Uterus (tissue), 4 donors: ENCODE data around the gene CDH13. TPM values are rescaled to one million over a fixed set of nuclear protein-coding genes. Genes with fewer than 3 reads are reported as not detected.

ENCODE experiments used
- DNase-seq, 2 donors: peaks; one replicate each; pipeline ENCODE4 v3.0.0-alpha.2; 2019 to 2020
- H3K27ac ChIP-seq, 2 donors: fragments of 200-600 bp; sonication (generic); 1 replicate in 1 of 2; 2 replicates in 1 of 2; pipeline ENCODE4 v1.5.1; 2016 to 2018
- H3K27me3 ChIP-seq, 2 donors: fragments of 200-600 bp; sonication (generic); one replicate each; pipeline ENCODE4 v1.5.1; 2018 to 2019; ENCODE audit warnings: control low read depth in 1 of 2
- H3K36me3 ChIP-seq, 2 donors: fragments of 200-600 bp; sonication (generic); one replicate each; pipeline ENCODE4 v1.5.1; 2019; ENCODE audit warnings: control low read depth in 1 of 2
- H3K4me1 ChIP-seq, 2 donors: fragments of 200-600 bp; sonication (generic); one replicate each; pipeline ENCODE4 v1.5.1; 2018 to 2019; ENCODE audit warnings: control low read depth in 1 of 2
- H3K4me3 ChIP-seq, 2 donors: fragments of 200-600 bp; sonication (generic); 1 replicate in 1 of 2; 2 replicates in 1 of 2; pipeline ENCODE4 v1.5.1; 2018 to 2019; ENCODE audit warnings: mild to moderate bottlenecking in 1 of 2
- H3K9me3 ChIP-seq, 2 donors: fragments of 200-600 bp; sonication (generic); one replicate each; pipeline ENCODE4 v1.5.1; 2019; ENCODE audit warnings: control low read depth in 1 of 2
- CTCF ChIP-seq, 4 experiments: fragments of 200-600 bp in 2 of 4; fragments of 450-650 bp in 2 of 4; sonication (generic) in 2 of 4; IDR thresholded peaks; one replicate each; pipeline ENCODE4 v1.5.1; 2016 to 2019; ENCODE audit warnings: antibody characterized with exemption in 4 of 4, mild to moderate bottlenecking in 2 of 4, moderate library complexity in 1 of 4
- POLR2A ChIP-seq, 2 donors: fragments of 450-650 bp; IDR thresholded peaks; one replicate each; pipeline ENCODE4 v1.6.1; 2016; ENCODE audit warnings: antibody characterized with exemption in 2 of 2, mild to moderate bottlenecking in 1 of 2, moderate library complexity in 1 of 2
- intact Hi-C: fragments of 100-400 bp; cut with DNase I; formaldehyde crosslinking; loops from one replicate; pipeline ENCODE4 v1.15.1; 2023; ENCODE audit warnings: low total_unique reads
- total RNA-seq, 4 donors: library from RNA; depleted of rRNA in 3 of 4; stranded (reverse); fragments of >200 nt in 3 of 4; gene quantifications; one replicate each; pipeline versions ENCODE4 v1.1.0 to v1.2.4, GENCODE V29; 2014 to 2023
- donor health status: DM: yes; HTN: yes; CAD: no.

Gene CDH13
- total RNA-seq, 4 donors from 2014 or later, result 49.1 to 99.4 (median 82.7) TPM

GRCh38 chr16:82741073-82741615 is 114.4 kb downstream of the CDH13 start:
- no peaks in the 10 kb centered on the region for H3K4me1 ChIP-seq
- TF ChIP-seq CTCF (IDR thresholded peaks at IDR 0.05) (no peak), POLR2A (IDR thresholded peaks at IDR 0.05) (no peak)
- DNase-seq, result no peak
- no peaks in the 10 kb centered on the region for H3K9me3 ChIP-seq
- H3K27me3 ChIP-seq, result no peaks in the 10 kb centered on the region
- H3K27ac ChIP-seq, result no peak overlapping the region
- no peak overlapping the region for H3K4me3 ChIP-seq
- no peaks in the 10 kb centered on the region for H3K36me3 ChIP-seq
- intact Hi-C loops, result no loop called here

DNA sequence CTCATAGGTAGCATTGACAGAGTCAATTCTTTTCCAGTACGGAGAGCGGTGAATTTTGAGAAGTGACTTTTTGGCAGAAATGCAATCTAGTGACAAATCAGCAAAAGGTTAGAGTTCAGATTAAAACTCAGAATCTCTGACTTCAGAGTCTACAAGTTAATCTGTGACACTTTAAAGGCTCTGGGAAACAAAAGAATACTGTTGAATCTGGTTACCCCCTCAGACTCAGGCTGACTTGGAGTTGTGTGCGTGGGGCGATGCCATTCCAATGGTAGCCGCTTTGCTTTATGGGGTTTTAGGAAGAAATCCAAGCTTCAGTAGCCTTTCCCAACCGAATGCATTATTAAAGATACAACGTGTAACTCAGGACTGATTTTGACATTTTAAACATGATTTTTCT is 118.2 kb downstream of the CDH13 start:
- H3K27me3 ChIP-seq, result no peaks in the 10 kb centered on the region
- no peaks in the 10 kb centered on the region for H3K4me1 ChIP-seq
- intact Hi-C loops, result no loop called here
- no peak overlapping the region for H3K4me3 ChIP-seq
- no peak for DNase-seq
- no peak overlapping the region for H3K27ac ChIP-seq
- H3K36me3 ChIP-seq, result no peaks in the 10 kb centered on the region
- TF ChIP-seq POLR2A (IDR thresholded peaks at IDR 0.05) (no peak), CTCF (IDR thresholded peaks at IDR 0.05) (no peak)
- H3K9me3 ChIP-seq, result no peaks in the 10 kb centered on the region

DNA sequence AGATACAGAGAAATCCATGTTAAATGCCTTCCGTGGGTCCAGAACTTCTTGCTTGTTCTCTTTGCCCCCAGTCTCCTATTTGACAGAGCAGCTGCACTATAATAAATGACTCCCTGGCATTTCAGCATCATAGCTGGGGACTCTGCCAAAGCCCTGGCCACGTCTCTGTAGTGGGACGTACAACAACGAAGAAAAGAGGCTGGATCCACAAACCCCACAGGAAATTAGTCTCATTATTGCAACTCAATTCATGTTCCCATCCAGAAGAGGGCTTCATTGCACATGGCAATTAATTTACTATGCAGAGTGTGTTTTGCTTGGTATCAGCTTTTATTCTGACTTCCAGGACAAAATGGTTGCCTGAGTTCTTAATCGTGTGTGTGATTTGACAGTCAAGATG is 121.3 kb downstream of the CDH13 start:
- H3K27me3 ChIP-seq, result no peaks in the 10 kb centered on the region
- H3K4me1 ChIP-seq, result no peaks in the 10 kb centered on the region
- no peak overlapping the region for H3K4me3 ChIP-seq
- H3K36me3 ChIP-seq, result no peaks in the 10 kb centered on the region
- DNase-seq, result peak in 1 of 2 donors; percentile 20
- no peak overlapping the region for H3K27ac ChIP-seq
- intact Hi-C loops, result no loop called here
- TF ChIP-seq POLR2A (IDR thresholded peaks at IDR 0.05), result no peak
- TF ChIP-seq CTCF (IDR thresholded peaks at IDR 0.05), result no peak
- no peaks in the 10 kb centered on the region for H3K9me3 ChIP-seq

DNA sequence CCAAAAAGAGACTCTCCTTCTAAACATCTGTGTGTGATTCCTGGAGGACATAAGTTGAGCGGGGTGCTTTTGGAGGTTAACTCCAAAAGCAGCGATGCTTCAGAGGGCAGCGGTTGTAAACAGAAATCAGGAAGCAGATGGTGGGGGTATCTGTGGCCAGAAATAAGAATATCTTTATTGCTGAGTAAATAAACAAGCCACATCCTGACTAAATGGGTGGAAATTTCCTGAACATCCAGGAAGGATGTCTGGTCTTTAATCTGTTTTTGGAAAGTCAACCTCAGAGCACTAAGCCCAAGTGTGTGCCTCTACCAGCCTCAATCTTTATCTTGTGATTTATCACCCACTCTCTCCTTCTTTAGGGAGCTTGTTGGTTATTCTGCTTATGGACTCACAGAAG is 123.3 kb downstream of the CDH13 start:
- H3K4me3 ChIP-seq, result no peak overlapping the region
- TF ChIP-seq POLR2A (IDR thresholded peaks at IDR 0.05), result no peak
- H3K36me3 ChIP-seq, result no peaks in the 10 kb centered on the region
- intact Hi-C loops, result no loop called here
- H3K27ac ChIP-seq, result no peak overlapping the region
- no peak for DNase-seq
- H3K4me1 ChIP-seq, result no peaks in the 10 kb centered on the region
- no peaks in the 10 kb centered on the region for H3K9me3 ChIP-seq
- no peaks in the 10 kb centered on the region for H3K27me3 ChIP-seq

DNA sequence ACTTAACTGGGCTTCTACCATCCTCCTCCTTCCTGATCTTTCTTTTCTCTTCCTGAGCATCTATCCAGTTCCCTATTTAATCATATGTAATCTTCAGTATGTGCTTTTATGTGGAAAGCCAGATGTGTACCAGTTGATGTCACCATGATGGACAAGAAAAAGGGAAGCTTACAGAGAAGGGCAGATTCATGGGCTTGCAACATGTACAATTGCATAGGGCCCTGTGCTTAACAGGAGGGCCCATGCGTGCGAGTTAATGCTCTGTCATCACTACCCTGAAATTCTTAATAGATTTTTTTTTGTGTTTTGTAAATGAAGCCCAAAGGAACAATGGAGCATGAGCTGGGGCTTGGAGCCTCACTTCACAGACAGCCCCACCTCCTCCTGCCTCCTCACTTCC is 124.3 kb downstream of the CDH13 start:
- Histone ChIP-seq H3K36me3 (no peaks in the 10 kb centered on the region), H3K27ac (no peak overlapping the region), H3K4me1 (no peaks in the 10 kb centered on the region), H3K27me3 (no peaks in the 10 kb centered on the region), H3K9me3 (no peaks in the 10 kb centered on the region), H3K4me3 (no peak overlapping the region)
- intact Hi-C loops, result no loop called here
- TF ChIP-seq CTCF (IDR thresholded peaks at IDR 0.05) (no peak), POLR2A (IDR thresholded peaks at IDR 0.05) (no peak)
- no peak for DNase-seq

- intact Hi-C loops, result no loop called here
- Histone ChIP-seq H3K36me3 (no peaks in the 10 kb centered on the region), H3K4me1 (no peaks in the 10 kb centered on the region), H3K27me3 (no peaks in the 10 kb centered on the region), H3K27ac (no peak overlapping the region), H3K4me3 (no peak overlapping the region), H3K9me3 (no peaks in the 10 kb centered on the region)
- no peak for DNase-seq
- no peak for TF ChIP-seq CTCF (IDR thresholded peaks at IDR 0.05)
- TF ChIP-seq POLR2A (IDR thresholded peaks at IDR 0.05), result no peak
Observed at GRCh38 chr16:82752172-82752571, 125.4 kb downstream of the CDH13 start.
